GM19328 (cell line): ENCODE data around the gene SPANXD.
"Not testable (repeated sequence)": the region's sequence is repeated elsewhere in the genome, so short reads cannot be mapped to it uniquely, and the experiment has no call there.

Source experiments
- ATAC-seq: cut with Tn5 transposase; IDR thresholded peaks from one replicate; pipeline ENCODE4 v1.9.1; 2021; ENCODE audit warnings: mild to moderate bottlenecking, moderate library complexity; ENCODE audit not compliant: unreplicated experiment

Gene SPANXD

GRCh38 chrX:141698639-141699038 lies at the start of gene SPANXD:
TSS of gene SPANXD (minus strand) at chrX:141698739. CDS start at chrX:141698405, 334 bp downstream.
- ATAC-seq, result not testable (repeated sequence)

GRCh38 chrX:141742666-141743065 lies 44.1 kb upstream of the SPANXD start:
- ATAC-seq, result no peak

GRCh38 chrX:141736656-141737055 lies 38.1 kb upstream of the SPANXD start:
- no peak for ATAC-seq

GRCh38 chrX:141733371-141733770 lies 34.8 kb upstream of the SPANXD start:
- ATAC-seq, result no peak

GRCh38 chrX:141732031-141732430 lies 33.5 kb upstream of the SPANXD start:
- ATAC-seq, result no peak

- ATAC-seq, result no peak
Measured at GRCh38 chrX:141724186-141724585, 25.6 kb upstream of the SPANXD start.

- no peak for ATAC-seq
Measured at GRCh38 chrX:141714680-141715079, 16.1 kb upstream of the SPANXD start.

GRCh38 chrX:141701072-141701471 lies 2.5 kb upstream of the SPANXD start:
- ATAC-seq, result no peak

- no peak for ATAC-seq
Measured at GRCh38 chrX:141673946-141674345, 24.6 kb downstream of the SPANXD start.

GRCh38 chrX:141669689-141670088 lies 28.9 kb downstream of the SPANXD start:
- no peak for ATAC-seq

- ATAC-seq, result no peak
Measured at GRCh38 chrX:141668371-141668770, 30.2 kb downstream of the SPANXD start.

GRCh38 chrX:141662781-141663180 lies 35.8 kb downstream of the SPANXD start:
- ATAC-seq, result no peak

GRCh38 chrX:141652286-141652685 lies 46.3 kb downstream of the SPANXD start:
- no peak for ATAC-seq
